NCI-H2029 treated with DMSO at 0.1 percent for 48 hours (cell line): ENCODE results near the gene PPFIA2.

Source experiments
- DNase-seq: peaks from one replicate; lab custom pipeline; 2025; lab: John Stamatoyannopoulos, UW

The PPFIA2 gene

DNA sequence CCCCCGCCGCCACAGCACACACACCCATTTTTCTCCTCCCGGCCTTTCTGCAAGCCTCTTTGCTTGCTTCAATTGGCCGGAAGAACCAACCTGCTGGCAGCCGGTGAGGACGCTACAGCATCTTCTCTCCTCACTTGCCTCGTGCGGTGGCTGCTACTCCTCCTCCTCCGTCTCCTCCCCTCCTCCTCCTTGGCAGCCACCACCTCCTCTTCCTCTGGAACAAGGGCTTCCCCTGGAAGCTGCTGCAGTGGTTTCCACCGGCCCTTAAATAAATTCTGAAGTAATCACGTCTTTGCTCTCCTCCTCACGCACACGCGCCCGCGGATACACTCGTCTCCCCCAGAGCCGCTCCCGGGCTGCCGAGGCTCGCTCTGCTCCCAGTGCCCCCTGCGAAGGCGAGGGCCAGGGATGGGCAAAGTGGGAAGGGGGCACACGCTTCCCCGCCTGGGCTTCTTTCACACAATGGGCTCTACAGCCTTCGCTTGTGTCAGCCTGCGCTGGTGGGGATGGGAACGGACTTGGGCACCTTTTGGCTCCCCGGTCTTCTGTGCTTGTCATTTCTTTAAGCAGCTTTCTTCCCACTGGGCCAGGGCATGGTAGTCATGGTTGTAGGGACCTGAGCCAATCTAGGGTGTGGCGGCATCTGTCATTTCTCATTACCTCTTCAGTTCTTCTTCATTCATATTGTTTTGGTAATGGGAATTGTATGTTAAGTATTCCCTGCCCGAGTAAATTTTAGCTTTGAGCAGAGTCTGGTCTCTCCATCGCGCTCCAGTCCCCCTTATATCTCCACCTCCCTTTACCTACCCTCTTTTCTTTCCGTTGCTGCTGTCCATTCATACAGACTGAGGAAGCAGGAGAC, at the start of gene PPFIA2:
Gene PPFIA2, minus strand, starts transcription at position 161 of the 862 bp plus-strand sequence.
- no peak for DNase-seq

- no peak for DNase-seq
Observed at GRCh38 chr12:81800298-81801148, 41.4 kb upstream of the PPFIA2 start.

GRCh38 chr12:81798294-81798693, 39.1 kb upstream of the PPFIA2 start:
- no peak for DNase-seq

DNA sequence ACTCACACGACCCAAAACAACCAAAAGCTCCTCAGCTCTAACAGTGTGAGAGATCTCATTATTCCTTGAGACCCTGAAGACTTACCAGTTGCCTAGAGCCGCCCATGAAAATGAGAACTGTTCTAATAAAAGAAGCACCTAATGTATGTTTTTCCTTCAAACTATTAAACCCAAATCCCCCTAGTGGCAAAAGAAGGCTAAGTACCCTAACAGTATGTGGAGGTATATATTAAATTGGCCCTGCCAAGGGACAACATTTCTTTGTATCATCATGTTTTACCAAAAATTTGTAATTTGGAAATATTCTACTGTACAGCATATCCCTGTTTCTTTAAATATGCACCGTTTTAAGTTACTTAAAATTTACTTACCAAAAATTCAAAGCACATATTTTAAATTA, 38.0 kb upstream of the PPFIA2 start:
- no peak for DNase-seq

GRCh38 chr12:81792666-81793065, 33.5 kb upstream of the PPFIA2 start:
- DNase-seq, result no peak

DNA sequence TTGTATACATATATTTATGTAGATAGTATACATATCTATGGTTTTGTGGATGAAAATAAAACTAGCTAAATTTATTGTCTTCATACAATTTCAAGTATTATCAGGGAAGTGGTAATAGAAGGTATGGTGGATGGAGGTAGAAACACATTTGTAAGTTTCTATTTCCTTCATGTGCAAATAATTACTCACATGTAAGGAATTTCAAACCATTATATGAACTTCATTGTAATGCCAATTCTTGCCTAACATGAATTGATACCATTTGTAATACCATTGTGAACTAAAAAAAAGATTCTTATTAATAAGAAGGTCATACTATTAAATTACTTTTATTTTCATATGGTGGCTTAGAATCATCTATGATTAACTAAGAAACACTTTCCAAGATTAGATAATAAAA, 20.1 kb upstream of the PPFIA2 start:
- DNase-seq, result no peak

DNA sequence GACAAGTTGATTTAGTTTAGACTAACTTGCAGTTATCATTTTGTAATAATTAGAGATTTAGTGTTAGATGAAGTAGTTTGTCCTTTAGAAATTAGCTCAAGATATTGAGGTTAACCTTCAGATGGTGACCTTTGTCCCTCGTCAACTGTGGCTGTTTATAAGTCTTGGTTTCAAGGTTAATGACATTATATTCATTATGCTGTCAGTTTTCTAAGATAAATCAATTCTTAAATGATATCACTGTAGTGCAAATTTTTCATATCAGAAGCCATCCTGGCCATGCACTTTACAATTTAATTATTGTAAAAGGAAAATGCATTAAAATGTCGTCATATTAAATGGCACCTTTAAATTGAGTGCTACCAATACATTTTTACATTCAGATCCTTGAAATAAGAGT, 19.6 kb upstream of the PPFIA2 start:
- no peak for DNase-seq

DNA sequence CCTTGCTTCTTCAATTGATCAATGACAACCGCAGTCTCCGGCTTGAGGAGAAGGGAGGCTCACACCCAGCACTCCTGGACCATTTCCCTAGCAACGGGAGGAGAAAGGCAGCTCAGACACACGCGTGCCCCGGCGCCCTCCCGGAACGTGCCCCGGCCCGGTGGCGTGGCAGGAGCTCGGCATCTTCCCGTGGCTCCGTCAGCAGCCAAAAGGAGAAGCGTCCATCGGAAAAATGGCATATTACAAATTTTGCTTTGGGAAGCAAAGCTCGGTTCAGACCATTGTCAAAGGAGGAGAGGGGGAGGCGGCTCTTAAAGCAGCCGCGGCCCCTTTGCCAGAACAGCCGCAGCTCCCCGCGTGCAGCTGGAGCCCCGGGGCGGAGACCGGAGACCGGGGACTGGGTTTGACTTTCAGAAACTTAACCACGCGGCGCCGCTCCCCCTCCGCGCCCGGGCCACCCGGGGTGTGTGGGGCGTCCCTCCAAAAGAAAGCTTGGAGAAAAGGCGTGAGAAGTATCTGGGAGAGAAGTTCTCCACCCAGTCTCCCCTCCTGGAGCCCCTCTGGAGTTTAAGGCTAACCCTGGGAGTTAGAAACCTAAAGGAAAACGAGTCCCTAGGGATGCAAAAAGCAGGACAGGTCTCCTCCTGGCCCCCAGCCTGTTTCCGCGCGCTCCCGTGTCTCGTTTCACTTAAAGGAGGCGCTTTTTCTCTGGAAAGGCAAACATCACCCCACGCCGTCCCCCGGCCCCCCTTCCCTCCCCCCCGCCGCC, 545 bp downstream of the PPFIA2 start:
- DNase-seq, result no peak

- no peak for DNase-seq
Observed at GRCh38 chr12:81757731-81758365, 1.3 kb downstream of the PPFIA2 start.

- DNase-seq, result no peak
Observed at GRCh38 chr12:81729781-81730180, 29.4 kb downstream of the PPFIA2 start.

GRCh38 chr12:81727391-81727790, 31.8 kb downstream of the PPFIA2 start:
- no peak for DNase-seq

- no peak for DNase-seq
Observed at GRCh38 chr12:81726634-81727033, 32.5 kb downstream of the PPFIA2 start.

DNA sequence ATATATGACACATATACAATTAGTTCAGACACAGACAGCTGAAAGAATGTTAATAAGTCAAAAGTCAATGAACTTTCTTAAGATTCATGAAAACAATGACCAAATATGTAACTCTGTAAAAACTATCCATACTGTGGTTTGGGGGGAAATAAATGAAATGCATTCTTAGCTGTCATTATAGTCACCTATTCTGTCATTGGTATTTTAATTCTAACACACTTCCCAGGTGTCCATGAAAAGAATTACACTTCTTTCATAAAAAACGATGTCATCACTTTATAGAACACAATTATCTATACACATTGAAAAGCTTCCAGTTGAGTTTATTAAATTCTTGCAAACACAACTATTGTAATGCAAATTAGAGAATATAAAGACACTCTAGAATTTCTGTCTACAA, 35.8 kb downstream of the PPFIA2 start:
- no peak for DNase-seq

- no peak for DNase-seq
Observed at GRCh38 chr12:81722004-81722403, 37.1 kb downstream of the PPFIA2 start.

- DNase-seq, result no peak
Observed at GRCh38 chr12:81718616-81719015, 40.5 kb downstream of the PPFIA2 start.

DNA sequence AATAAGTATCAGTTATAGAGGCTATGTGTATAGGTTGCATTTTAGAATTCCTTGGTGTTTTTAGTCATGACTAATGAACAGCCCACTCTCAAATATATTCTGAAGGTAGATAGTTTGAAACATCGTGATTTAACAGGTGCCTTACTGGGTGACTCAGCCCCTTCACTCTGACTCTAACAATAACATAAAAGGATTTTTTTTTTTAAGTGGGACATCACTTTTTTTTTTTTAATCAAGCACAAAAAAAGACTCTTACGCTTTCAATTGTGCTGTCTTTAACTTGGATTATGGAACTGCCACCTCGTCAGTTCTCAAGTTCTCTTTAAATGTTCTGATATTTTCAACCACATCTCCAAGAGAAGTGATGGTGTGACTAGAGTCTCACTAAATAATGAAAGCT, 46.6 kb downstream of the PPFIA2 start:
- DNase-seq, result no peak

- DNase-seq, result no peak
Observed at GRCh38 chr12:81705586-81705985, 53.6 kb downstream of the PPFIA2 start.

DNA sequence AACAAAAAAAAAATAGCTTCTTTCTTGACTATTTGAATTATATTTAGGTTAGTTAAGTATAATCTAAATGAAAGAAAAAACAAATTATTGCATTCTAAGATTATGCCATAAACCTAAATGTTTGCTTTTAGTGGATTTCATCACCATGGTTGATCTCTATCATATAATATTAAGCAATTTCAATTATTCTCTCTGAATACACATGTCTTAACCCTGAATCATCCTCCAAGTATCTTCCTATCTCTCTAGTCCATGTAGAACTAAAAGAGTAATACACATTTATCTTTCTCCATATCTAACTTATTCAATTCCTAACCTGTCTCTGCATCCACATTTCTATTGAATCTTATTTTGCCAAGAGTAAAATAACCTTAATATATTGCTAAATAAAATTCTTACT, 59.6 kb downstream of the PPFIA2 start:
- DNase-seq, result no peak

DNA sequence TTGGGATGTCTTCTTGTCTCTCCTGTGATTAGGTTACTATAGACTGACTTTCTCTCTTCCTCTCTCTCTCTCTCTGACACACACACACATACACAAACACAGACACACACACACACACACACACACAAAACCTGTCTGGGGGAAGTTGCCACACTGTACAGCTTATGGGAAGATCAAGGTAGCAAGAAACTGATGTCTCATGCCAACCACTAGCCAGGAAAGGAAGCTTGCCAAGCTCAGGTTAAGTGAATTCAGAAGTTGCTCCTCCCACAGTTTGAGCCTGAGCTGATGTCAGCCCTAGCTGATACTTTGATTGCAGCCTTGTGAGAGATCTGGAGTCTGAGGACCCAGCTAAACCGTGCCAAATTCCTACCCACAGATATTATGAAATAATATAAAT, 67.1 kb downstream of the PPFIA2 start:
- no peak for DNase-seq

GRCh38 chr12:81683881-81684280, 75.3 kb downstream of the PPFIA2 start:
- DNase-seq, result no peak

DNA sequence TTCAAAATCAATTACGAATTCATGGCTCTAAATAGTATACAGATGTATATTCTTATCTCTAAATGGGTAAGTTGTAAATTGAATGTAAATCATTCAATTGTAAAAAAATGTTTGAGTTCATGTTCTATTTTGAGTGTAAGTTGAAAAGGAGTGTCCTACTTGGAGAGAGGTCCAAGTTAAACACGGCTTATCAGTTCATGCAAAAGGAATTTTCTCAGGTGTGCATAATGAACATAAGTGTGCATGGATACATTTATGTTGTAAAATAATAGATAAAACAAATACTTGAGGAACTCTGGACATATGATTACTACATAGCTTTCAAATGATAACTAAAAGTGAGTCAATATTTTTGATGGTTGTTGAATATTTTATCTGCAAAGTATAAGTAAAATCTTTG, 79.5 kb downstream of the PPFIA2 start:
- no peak for DNase-seq

- DNase-seq, result no peak
Observed at GRCh38 chr12:81670759-81671158, 88.4 kb downstream of the PPFIA2 start.
